ENCODE results near the gene NGFR.
"Not testable (repeated sequence)": the region's sequence is repeated elsewhere in the genome, so short reads cannot be mapped to it uniquely, and the experiment has no call there.

Gene NGFR

DNA sequence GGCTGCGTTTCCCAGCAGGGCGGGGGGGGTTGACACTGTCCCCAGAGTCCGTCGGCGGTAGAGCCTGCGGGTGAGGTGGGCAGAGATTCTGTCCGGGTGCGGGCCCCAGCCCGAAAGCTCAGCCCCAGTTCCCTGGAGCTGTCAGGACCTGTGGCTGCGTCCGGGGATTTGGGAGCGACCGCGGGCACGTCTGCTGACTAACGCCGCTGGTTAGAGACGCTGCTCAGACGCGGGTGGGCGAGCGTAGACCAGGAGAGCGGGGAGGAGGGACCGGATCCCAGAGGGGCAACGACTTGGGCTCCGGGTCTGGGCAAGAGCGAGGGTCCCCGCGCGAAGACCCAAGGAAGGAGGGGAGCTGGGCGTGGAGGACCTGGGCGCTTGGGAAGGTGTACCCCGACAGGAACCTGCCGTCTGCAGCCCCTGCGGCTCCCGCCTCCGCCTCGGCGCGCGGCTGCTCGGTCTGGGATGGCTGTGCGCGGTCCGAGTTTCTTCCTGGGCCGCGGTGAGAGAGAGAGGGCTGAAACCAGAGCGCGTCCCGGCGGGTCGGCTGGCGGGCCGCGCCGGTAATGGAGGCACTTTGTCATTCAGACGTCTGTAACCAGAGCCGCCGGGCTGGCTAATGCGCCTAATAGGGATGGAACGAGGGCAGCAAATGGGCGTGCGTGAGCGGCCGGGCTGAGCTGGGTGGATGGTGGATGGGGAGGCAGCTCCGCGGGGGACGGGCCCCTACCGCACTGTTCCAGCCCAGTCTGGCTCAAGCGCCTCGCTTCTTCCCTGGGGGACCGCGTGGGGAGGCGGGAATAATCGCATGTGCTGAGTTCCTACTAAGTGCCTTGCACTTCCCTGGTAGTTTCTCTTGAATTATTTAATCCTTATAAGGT is 2.3 kb downstream of the NGFR start:
- peak; percentile 33 for DNase-seq

- DNase-seq = no peak
These were observed 3.0 kb downstream of the NGFR start for GRCh38 chr17:49498029-49498615.

GRCh38 chr17:49501496-49501895 is 6.4 kb downstream of the NGFR start:
- DNase-seq = no peak

DNA sequence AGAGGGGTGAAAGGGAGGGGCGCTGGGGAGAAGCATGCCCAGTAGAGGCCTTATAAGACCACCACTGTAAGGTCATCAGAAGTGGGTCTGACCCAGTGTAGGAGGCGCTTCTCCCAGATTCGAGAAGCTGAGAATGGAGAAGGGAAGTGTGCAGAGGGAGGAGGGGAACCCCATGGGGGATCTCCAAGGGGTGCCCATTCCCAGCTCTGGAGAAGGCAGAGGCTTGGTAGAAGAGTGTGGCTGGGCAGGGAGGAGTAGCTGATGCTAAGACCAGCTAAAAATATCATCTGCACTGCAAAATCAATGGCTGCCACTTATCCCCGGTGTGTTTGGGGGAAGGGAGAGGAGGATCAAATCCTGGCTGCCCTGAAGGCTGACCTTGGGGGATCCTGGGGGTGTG is 7.2 kb downstream of the NGFR start:
- DNase-seq = no peak

DNA sequence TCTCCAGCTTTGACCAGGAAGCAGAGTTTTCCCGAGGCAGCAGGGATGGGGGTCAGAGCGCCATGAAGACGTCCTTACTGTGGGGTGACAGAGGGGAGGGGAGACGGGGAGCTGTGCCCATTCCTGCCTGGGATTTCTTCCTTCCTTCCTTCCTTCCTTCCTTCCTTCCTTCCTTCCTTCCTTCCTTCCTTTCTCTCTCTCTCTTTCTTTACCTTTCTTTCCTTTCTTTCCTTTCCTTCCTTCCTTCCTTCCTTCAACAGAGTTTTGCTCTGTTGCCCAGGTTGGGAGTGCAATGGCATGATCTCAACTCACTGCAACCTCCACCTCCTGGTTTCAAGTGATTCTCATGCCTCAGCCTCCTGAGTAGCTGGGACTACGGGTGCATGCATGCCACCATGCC is 7.6 kb downstream of the NGFR start:
- DNase-seq = not testable (repeated sequence)

GRCh38 chr17:49504369-49504768 is 9.3 kb downstream of the NGFR start:
- no peak for DNase-seq

GRCh38 chr17:49505854-49506253 is 10.8 kb downstream of the NGFR start:
- DNase-seq = no peak

- DNase-seq = no peak
These were observed 11.2 kb downstream of the NGFR start for GRCh38 chr17:49506282-49506681.

DNA sequence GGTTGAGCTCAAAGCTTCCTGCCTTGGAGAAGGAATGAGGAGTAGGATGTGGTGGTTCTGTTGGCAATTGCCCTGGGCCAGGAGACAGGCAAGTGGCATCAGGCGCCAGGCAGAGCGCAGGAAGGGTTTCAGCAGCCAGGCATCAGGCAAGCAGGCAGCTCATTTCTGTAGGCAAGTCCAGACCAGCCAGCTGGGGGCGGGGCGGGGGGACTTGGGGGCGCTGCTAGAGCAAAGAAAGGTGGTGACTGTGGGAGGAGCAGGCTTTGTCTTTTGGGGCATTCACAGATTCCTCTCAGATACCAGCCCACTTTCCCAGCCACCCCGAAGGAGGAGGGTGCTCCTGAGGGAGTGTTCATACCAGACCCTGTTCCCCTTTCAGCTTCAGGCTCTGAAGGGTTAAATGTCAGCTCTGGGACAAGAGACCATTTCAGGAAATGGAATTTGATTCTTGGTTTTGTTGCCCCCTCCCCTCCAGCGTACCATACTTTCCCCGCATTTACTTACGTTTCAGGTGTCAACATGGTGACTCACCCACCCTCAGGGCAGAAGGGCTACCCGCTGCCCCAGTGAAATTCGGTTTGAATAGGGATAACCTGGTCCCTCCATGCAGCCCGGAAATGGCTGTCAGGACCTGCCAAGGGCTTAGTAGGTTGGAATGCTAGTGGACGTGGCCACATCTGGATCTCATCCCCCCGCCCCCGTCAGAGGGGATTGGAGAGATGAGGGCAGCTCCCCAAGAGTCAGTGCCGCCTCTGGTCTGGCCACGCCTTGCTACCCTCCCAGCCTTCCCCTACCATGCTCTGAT is 13.2 kb downstream of the NGFR start:
- DNase-seq = no peak

- no peak for DNase-seq
These were observed 13.9 kb downstream of the NGFR start for GRCh38 chr17:49508866-49509587.

GRCh38 chr17:49509588-49509917 is 14.5 kb downstream of the NGFR start:
- no peak for DNase-seq

GRCh38 chr17:49510059-49510719 is 15.1 kb downstream of the NGFR start:
- DNase-seq = no peak

DNA sequence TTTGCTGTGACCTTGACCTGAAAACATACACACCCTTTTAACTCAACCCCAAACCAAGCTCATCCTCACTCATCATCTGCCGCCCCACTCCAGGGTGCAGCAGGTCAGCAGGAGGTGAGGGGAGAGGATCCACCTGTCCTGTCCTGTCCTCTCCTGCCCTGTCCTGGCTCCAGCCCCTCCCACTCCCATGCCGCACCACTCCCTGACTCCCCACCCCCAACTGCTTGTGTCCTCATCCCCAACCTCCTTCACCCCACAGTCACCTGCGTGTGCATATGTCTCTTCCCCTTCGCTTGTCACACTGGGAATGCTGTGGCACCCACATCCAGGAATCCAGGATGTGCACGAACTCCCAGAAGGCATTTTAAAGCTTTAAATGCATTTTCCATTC is 15.6 kb downstream of the NGFR start:
- no peak for DNase-seq

- no peak for DNase-seq
These were observed 16.7 kb downstream of the NGFR start for GRCh38 chr17:49511810-49512209.

GRCh38 chr17:49512296-49513043 is 17.4 kb downstream of the NGFR start:
- DNase-seq = peak; percentile 24

- DNase-seq = no peak
These were observed 17.9 kb downstream of the NGFR start for GRCh38 chr17:49513044-49513395.

GRCh38 chr17:49513641-49514040 is 18.5 kb downstream of the NGFR start:
- no peak for DNase-seq

GRCh38 chr17:49514071-49514721 is 19.1 kb downstream of the NGFR start:
- DNase-seq = no peak

DNA sequence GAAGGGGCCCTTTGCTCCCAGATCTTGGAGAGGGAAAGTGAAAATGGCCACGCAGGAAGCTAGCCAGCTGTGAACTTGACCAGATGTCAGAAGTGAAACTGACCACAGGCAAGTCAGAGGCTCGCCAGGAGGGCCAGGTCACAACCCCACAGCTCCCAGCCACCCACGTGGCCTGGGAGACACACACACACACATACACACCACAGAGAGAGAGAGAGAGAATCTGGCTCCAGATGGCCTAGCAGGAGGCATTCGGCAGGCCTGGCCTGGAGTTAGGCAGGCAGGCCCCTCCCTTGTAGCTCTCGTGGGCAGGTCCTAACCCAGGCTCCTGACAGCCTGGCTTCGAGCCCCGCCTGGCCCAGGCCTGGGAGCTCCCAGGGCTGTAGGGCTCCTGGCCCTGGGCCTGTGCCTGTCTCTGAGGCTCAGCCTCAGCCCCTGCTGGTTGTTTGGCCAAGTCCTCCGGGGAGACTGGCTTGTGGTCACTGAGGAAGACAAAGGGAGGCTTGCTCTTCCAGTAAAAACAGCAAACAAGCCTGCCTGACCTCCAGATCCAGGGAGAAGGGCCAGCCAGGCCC is 20.2 kb downstream of the NGFR start:
- DNase-seq = no peak

- no peak for DNase-seq
These were observed 21.1 kb downstream of the NGFR start for GRCh38 chr17:49516180-49516579.
